Trophoblast cell (in vitro differentiated cells and primary cell): ENCODE data around the gene CDH5.
A peak's percentile ranks its signal among the peaks of the same experiment; 100 is the strongest.

Experiments
- DNase-seq, 2 donors: peaks; one replicate each; pipeline ENCODE4 v3.0.0-alpha.2; 2016
- H2AFZ ChIP-seq: 2 replicates; pipeline ENCODE4 v1.6.1; 2013; ENCODE audit warnings: low read length, moderate library complexity, mild to moderate bottlenecking; ENCODE audit not compliant: insufficient read depth, poor library complexity
- H2AK5ac ChIP-seq: 2 replicates; pipeline ENCODE4 v1.6.1; 2013; ENCODE audit warnings: mild to moderate bottlenecking, low read length
- H2BK120ac ChIP-seq: 2 replicates; pipeline ENCODE4 v1.6.1; 2013; ENCODE audit warnings: low read length, mild to moderate bottlenecking, moderate library complexity; ENCODE audit not compliant: insufficient read depth, poor library complexity
- H2BK12ac ChIP-seq: 2 replicates; pipeline ENCODE4 v1.6.1; 2013; ENCODE audit warnings: mild to moderate bottlenecking, low read length, moderate library complexity
- H2BK5ac ChIP-seq: 2 replicates; pipeline ENCODE4 v1.6.1; 2013; ENCODE audit warnings: low read length, low read depth, moderate library complexity, mild to moderate bottlenecking; ENCODE audit not compliant: poor library complexity
- H3K14ac ChIP-seq: 2 replicates; pipeline ENCODE4 v1.6.1; 2013; ENCODE audit warnings: mild to moderate bottlenecking, low read length
- H3K18ac ChIP-seq: 2 replicates; pipeline ENCODE4 v1.6.1; 2013; ENCODE audit warnings: mild to moderate bottlenecking, low read length
- H3K23ac ChIP-seq: 2 replicates; pipeline ENCODE4 v1.6.1; 2013; ENCODE audit warnings: low read length
- H3K27ac ChIP-seq: 2 replicates; pipeline ENCODE4 v1.5.1; 2013; ENCODE audit warnings: low read depth, mild to moderate bottlenecking, inconsistent platforms, low read length, moderate library complexity
- H3K27me3 ChIP-seq: 2 replicates; pipeline ENCODE4 v1.6.1; 2013; ENCODE audit warnings: inconsistent platforms, mild to moderate bottlenecking, low read length, moderate library complexity; ENCODE audit not compliant: insufficient read depth
- H3K36me3 ChIP-seq, 2 experiments: 1 replicate in 1 of 2; 2 replicates in 1 of 2; pipeline ENCODE4 v1.6.1; 2013; ENCODE audit warnings: low read length in 2 of 2, mild to moderate bottlenecking in 2 of 2, moderate library complexity in 1 of 2; ENCODE audit not compliant: insufficient read depth in 2 of 2, control insufficient read depth in 1 of 2
- H3K4ac ChIP-seq: 2 replicates; pipeline ENCODE4 v1.6.1; 2013; ENCODE audit warnings: low read depth, mild to moderate bottlenecking, low read length, moderate library complexity
- H3K4me1 ChIP-seq, 2 experiments: 1 replicate in 1 of 2; 2 replicates in 1 of 2; pipeline ENCODE4 v1.6.1; 2013; ENCODE audit warnings: low read length in 2 of 2, mild to moderate bottlenecking in 2 of 2, moderate library complexity in 1 of 2; ENCODE audit not compliant: insufficient read depth in 2 of 2, control insufficient read depth in 1 of 2
- H3K4me2 ChIP-seq: 2 replicates; pipeline ENCODE4 v1.6.1; 2013; ENCODE audit warnings: inconsistent platforms, mild to moderate bottlenecking, low read length, moderate library complexity
- H3K4me3 ChIP-seq: 2 replicates; pipeline ENCODE4 v1.5.1; 2013; ENCODE audit warnings: mild to moderate bottlenecking, low read depth, low read length, inconsistent platforms
- H3K79me1 ChIP-seq: one replicate; pipeline ENCODE4 v1.6.1; 2013; ENCODE audit warnings: low read length
- H3K79me2 ChIP-seq: 2 replicates; pipeline ENCODE4 v1.6.1; 2013; ENCODE audit warnings: low read length, mild to moderate bottlenecking; ENCODE audit not compliant: control insufficient read depth, insufficient read depth, poor library complexity
- H3K9ac ChIP-seq: 2 replicates; pipeline ENCODE4 v1.6.1; 2013; ENCODE audit warnings: mild to moderate bottlenecking, low read length
- H3K9me3 ChIP-seq: 2 replicates; pipeline ENCODE4 v1.6.1; 2013; ENCODE audit warnings: low read depth, mild to moderate bottlenecking, control low read depth, inconsistent platforms, low read length; ENCODE audit not compliant: insufficient read depth
- H4K12ac ChIP-seq: 2 replicates; pipeline ENCODE4 v1.6.1; 2013; ENCODE audit warnings: low read depth, mild to moderate bottlenecking, low read length, moderate library complexity
- H4K8ac ChIP-seq: 2 replicates; pipeline ENCODE4 v1.6.1; 2013; ENCODE audit warnings: low read depth, mild to moderate bottlenecking, low read length, moderate library complexity
- H4K91ac ChIP-seq: one replicate; pipeline ENCODE4 v1.6.1; 2013; ENCODE audit warnings: low read depth, mild to moderate bottlenecking, low read length, moderate library complexity
- WGBS: extraction: QIAGEN DNeasy Blood & Tissue Kit; methylation state at CpG from one replicate; pipeline ENCODE4 v1.1.7; 2013; ENCODE audit warnings: missing lambda C conversion rate; ENCODE audit not compliant: insufficient read length, insufficient coverage; ENCODE audit errors: extremely low coverage; 5-methylcytosine and 5-hydroxymethylcytosine counted together

The CDH5 gene

DNA sequence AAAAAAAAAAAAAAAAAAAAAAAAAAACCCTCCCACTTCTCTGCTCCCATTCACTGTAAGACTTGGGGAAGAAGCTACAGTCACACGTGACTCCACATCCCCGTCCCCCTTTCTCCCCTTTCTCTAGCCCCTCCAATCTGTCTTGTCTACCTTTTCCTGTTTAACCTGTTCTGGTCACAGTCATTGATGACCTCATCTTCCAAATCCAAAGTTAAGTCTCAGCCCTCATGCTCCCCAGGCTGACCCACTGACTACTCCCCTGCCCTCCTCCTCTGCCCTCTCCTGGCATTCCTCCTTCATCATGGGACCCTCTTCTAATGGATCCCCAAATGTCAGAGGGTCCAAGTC is 1.6 kb upstream of the CDH5 start:
- H3K79me1 ChIP-seq = peaks cover 27% of the 10 kb centered on the region
- H3K4me1 ChIP-seq = peaks cover 18 to 28% of the 10 kb centered on the region in 2 experiments
- H2BK5ac ChIP-seq = peak overlapping the region; percentile 1
- no peak overlapping the region for H2AFZ ChIP-seq
- H3K14ac ChIP-seq = peak overlapping the region; percentile 55
- peak overlapping the region; percentile 54 for H2BK120ac ChIP-seq
- no peak overlapping the region for H4K12ac ChIP-seq
- H3K4me2 ChIP-seq = no peak overlapping the region
- no peak overlapping the region for H3K4ac ChIP-seq
- no CpG with 5 or more reads among the region's 2 CpGs for WGBS
- H3K18ac ChIP-seq = peak overlapping the region; percentile 8
- H3K79me2 ChIP-seq = peaks cover 2% of the 10 kb centered on the region
- no peak overlapping the region for H3K23ac ChIP-seq
- no peak overlapping the region for H3K9ac ChIP-seq
- H4K8ac ChIP-seq = peak overlapping the region; percentile 3
- no peaks in the 10 kb centered on the region for H3K9me3 ChIP-seq
- peak overlapping the region; percentile 6 for H2AK5ac ChIP-seq
- H3K4me3 ChIP-seq = no peak overlapping the region
- peak overlapping the region; percentile 21 for H2BK12ac ChIP-seq
- H3K27me3 ChIP-seq = no peaks in the 10 kb centered on the region
- peak overlapping the region; percentile 56 for H4K91ac ChIP-seq
- DNase-seq = peak in 1 of 2 donors; percentile 44
- H3K27ac ChIP-seq = no peak overlapping the region
- H3K36me3 ChIP-seq = no peaks in the 10 kb centered on the region

DNA sequence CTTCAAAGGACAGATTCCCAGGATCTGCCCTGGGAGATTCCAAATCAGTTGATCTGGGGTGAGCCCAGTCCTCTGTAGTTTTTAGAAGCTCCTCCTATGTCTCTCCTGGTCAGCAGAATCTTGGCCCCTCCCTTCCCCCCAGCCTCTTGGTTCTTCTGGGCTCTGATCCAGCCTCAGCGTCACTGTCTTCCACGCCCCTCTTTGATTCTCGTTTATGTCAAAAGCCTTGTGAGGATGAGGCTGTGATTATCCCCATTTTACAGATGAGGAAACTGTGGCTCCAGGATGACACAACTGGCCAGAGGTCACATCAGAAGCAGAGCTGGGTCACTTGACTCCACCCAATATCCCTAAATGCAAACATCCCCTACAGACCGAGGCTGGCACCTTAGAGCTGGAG is 840 bp upstream of the CDH5 start:
- Histone ChIP-seq H4K8ac (no peak overlapping the region), H2BK12ac (peak overlapping the region; percentile 16), H3K4me1 (peaks cover 15 to 23% of the 10 kb centered on the region in 2 experiments), H3K23ac (no peak overlapping the region), H3K18ac (no peak overlapping the region), H3K9ac (no peak overlapping the region), H3K79me2 (peaks cover 2% of the 10 kb centered on the region), H3K36me3 (no peaks in the 10 kb centered on the region), H3K79me1 (peaks cover 24% of the 10 kb centered on the region), H3K4ac (no peak overlapping the region), H3K9me3 (no peaks in the 10 kb centered on the region), H4K12ac (no peak overlapping the region), H2AK5ac (no peak overlapping the region), H2AFZ (no peak overlapping the region), H3K4me2 (no peak overlapping the region), H3K27ac (no peak overlapping the region), H3K27me3 (no peaks in the 10 kb centered on the region), H3K14ac (no peak overlapping the region), H4K91ac (peak overlapping the region; percentile 56), H3K4me3 (no peak overlapping the region), H2BK120ac (peak overlapping the region; percentile 54), H2BK5ac (no peak overlapping the region)
- DNase-seq = no peak
- no CpG with 5 or more reads among the region's 4 CpGs for WGBS

DNA sequence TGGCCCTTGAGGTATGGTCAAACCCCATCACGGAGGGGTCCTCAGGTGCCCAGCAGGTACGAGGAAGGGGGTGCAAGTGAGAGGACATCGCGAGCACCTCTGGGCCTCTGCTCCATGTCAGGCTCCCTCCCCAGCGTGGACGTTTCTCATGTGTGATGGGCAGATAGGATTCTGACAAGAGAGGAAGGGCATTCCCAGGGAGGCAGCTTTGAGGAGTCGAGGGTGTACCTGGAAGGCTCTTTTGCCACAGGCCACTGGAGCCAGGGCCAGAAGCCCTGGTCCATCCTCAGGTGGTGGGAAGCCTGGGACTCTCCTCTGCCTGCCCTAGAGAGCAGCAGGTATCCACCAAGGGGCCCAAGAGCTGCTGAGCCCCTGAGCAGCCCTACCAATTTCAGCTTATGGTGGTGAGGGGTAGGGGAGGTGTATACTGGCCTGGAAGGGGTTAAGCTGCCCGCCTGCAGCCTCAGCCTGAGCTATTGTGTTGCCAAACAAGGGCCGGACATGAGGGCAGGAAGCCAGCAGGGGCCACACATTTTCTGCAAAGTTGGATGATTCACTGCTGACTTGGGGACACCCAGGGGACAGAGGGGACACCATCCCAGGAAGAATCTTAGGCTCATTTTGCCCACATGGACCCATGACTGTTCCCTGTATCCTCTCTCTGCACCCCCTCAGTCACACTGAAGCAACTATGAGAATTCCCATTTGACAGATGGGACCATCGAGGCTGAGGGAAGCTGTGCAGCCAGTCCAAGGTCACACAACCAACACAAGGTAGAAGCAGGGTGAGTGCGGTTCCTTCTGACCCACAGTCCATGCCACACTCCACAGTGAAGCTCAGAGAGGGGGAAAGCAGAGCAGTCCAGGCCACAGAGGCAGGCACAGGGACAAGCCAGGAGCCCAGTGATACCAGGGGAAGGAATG is 1.7 kb downstream of the CDH5 start:
- H2BK5ac ChIP-seq = no peak overlapping the region
- no peak overlapping the region for H4K8ac ChIP-seq
- H4K12ac ChIP-seq = no peak overlapping the region
- no peak overlapping the region for H3K4me2 ChIP-seq
- H3K4me1 ChIP-seq = peaks cover 15 to 18% of the 10 kb centered on the region in 2 experiments
- H4K91ac ChIP-seq = no peak overlapping the region
- DNase-seq = no peak
- H3K27ac ChIP-seq = no peak overlapping the region
- H3K36me3 ChIP-seq = no peaks in the 10 kb centered on the region
- H3K14ac ChIP-seq = no peak overlapping the region
- H2AK5ac ChIP-seq = peak overlapping the region; percentile 32
- no peak overlapping the region for H2BK120ac ChIP-seq
- H3K79me2 ChIP-seq = peaks cover 2% of the 10 kb centered on the region
- H3K18ac ChIP-seq = no peak overlapping the region
- H3K79me1 ChIP-seq = peaks cover 11% of the 10 kb centered on the region
- no peaks in the 10 kb centered on the region for H3K27me3 ChIP-seq
- H2BK12ac ChIP-seq = peak overlapping the region; percentile 55
- no peaks in the 10 kb centered on the region for H3K9me3 ChIP-seq
- H2AFZ ChIP-seq = no peak overlapping the region
- WGBS = no CpG with 5 or more reads among the region's 11 CpGs
- H3K23ac ChIP-seq = no peak overlapping the region
- H3K9ac ChIP-seq = no peak overlapping the region
- H3K4me3 ChIP-seq = no peak overlapping the region
- H3K4ac ChIP-seq = no peak overlapping the region

DNA sequence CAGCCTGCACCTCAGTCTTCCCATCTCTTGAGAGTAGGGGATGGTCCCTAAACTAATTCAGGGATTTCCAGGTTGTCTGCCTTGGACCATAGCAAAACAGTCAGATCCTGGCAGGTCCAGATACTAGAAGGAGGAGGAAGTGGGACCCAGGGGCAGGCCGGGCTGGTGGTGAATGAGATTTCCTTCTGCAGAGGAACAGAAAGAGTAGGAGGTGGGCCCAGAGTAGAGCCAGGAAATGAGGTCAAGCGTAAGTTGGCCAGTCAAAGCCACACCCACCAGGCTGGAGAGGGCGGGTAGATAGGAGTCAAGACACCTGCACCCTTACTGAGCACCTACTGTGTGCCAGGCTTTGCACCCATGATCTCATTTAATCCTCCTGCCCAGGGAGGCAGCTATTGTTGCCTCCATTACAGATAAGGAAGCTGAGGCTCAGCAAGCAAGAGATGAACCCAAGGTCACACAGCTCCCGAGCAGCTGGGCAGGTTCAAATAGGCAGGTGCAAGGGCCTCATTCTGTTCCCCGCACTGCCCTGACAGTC is 2.6 kb downstream of the CDH5 start:
- H3K4me1 ChIP-seq = peaks cover 11 to 14% of the 10 kb centered on the region in 2 experiments

More for the DNA sequence above, 2.6 kb downstream of the CDH5 start:
- Histone ChIP-seq H4K91ac (no peak overlapping the region), H3K23ac (no peak overlapping the region), H3K9me3 (no peaks in the 10 kb centered on the region), H2AK5ac (no peak overlapping the region), H2BK5ac (no peak overlapping the region), H3K79me2 (peaks cover 2% of the 10 kb centered on the region), H3K4me3 (no peak overlapping the region), H2AFZ (no peak overlapping the region), H3K4ac (no peak overlapping the region), H3K27me3 (no peaks in the 10 kb centered on the region), H2BK12ac (no peak overlapping the region), H4K12ac (no peak overlapping the region), H4K8ac (no peak overlapping the region), H3K18ac (no peak overlapping the region), H3K79me1 (peaks cover 9% of the 10 kb centered on the region), H3K27ac (no peak overlapping the region), H3K4me2 (no peak overlapping the region), H3K36me3 (no peaks in the 10 kb centered on the region), H3K9ac (no peak overlapping the region), H3K14ac (no peak overlapping the region), H2BK120ac (no peak overlapping the region)
- WGBS = no CpG with 5 or more reads among the region's 5 CpGs
- no peak for DNase-seq
